ENCODE data around the gene MPPED1.

Gene MPPED1

GRCh38 chr22:43476751-43477725 lies 65.2 kb downstream of the MPPED1 start:
- DNase-seq (ENCODE audit: low read depth in 2 of 2) = no peak

- DNase-seq (ENCODE audit: low read depth in 2 of 2) = no peak
These were observed 66.2 kb downstream of the MPPED1 start for GRCh38 chr22:43477966-43478365.

GRCh38 chr22:43478621-43479300 lies 66.9 kb downstream of the MPPED1 start:
- DNase-seq (ENCODE audit: low read depth in 2 of 2) = no peak

DNA sequence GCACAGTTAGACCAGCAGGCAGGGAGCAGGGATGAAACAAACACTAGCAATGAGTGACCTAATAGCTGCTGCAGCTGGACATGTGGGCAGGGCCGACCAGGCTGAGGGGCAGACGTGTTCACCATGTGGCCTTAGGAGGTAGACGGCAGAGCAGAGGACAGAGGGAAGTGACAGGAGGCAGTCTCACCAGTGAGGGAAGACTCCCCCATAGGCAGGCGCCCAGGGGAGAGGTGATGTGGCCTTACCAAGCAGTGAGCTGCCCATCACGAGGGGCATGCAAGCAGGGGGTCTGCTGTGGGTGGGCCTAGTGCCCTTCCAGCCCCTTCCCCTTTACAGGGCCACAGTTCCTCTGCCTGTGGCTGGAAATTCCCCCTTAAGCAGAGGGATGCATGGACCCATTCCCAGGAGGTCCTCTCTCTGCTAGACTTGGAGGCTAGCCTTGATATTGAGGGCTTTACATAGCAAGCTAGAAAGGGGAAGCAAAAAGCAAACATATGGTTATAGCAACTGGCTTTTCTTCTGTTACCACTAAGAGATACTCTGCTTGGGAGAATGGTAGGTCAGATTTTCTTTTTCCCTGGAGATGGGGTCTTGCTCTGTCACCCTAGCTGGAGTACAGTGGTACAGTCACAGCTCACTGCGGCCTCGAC lies 67.6 kb downstream of the MPPED1 start:
- no peak for DNase-seq (ENCODE audit: low read depth in 2 of 2)

- no peak for DNase-seq (ENCODE audit: low read depth in 2 of 2)
These were observed 68.1 kb downstream of the MPPED1 start for GRCh38 chr22:43479962-43480361.

DNA sequence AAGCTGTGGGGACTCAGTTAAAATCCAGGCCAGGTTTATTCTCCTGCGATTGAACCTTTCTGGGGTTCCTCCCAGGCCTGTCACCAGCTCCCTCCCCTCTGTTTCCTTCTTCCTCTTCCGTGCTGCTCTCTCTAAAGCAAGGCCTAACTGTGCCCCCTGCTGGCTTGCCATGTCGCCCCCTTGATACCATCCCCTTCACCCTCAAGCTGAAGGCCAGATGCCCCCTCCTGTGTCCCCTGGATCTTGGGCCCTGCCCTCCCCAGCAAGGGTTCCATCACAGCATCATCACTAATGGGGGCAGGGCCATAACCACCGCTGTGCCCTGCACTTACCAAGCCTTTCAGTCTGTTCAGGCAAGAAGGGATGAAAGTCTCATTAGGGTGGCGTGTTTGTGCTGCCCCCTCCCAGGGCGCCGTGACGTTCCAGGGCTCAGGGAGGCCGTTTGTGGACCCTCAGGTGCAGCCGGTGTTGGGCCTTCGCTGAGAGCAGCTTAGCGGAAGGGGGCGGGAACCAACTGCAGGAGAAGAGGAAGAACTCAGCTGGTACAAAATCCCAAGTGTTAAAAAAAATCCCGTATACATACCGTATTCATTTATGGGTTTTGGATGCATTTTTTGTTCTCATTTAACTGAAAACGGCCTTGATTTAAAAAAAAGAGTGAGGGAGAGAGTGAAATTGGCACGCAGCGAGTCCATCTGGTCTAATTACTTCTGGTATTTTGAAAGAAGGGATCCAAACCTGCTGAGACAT lies 69.9 kb downstream of the MPPED1 start:
- DNase-seq (ENCODE audit: low read depth in 2 of 2) = no peak

DNA sequence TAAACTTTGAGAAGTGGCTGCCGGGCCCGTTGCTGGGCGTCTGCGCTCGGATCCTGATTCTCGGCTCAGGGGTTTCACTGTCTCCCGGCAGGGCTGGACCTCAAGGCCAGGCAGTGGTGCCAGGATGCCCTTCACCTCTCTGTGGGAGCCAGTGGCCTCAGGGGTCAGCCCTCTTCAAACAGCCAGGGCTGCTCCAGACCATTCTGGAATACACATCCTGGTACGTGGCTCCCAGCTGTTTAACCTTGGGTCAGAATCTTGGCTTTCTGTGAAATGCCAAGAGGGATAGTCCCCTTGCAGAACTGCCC lies 70.5 kb downstream of the MPPED1 start:
- DNase-seq (ENCODE audit: low read depth in 2 of 2) = no peak

- DNase-seq (ENCODE audit: low read depth in 2 of 2) = no peak
These were observed 71.5 kb downstream of the MPPED1 start for GRCh38 chr22:43483266-43483665.

GRCh38 chr22:43483669-43484068 lies 71.9 kb downstream of the MPPED1 start:
- no peak for DNase-seq (ENCODE audit: low read depth in 2 of 2)

- no peak for DNase-seq (ENCODE audit: low read depth in 2 of 2)
These were observed 72.4 kb downstream of the MPPED1 start for GRCh38 chr22:43484227-43484626.

DNA sequence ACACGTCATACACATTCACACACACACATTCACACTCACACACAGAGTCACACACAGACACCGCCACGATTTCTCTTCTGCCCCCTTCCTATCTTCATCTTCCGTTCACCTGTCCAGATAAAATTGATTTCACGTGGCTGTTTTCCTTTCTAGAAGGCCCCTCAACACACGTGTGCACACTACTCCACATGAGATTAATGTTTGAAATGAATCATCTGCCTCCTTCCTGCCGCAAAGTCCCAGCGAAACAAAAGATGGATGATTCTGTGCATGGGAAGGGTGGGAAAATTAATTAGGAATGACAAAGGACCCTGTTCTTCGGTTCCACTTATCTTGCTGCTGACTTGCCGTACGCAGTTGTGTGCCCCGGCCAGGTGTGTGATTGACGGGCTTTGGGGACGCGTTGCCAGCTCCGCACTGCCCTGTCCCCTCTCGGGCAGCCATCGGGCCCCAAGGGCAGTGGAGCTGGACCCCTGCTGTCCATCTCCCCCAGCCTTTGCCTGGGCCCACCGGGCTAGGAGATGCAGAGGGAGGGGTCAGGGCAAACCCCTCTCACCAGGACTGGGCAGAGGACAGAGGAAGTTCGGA lies 73.8 kb downstream of the MPPED1 start:
- DNase-seq (ENCODE audit: low read depth in 2 of 2) = no peak

GRCh38 chr22:43487311-43488030 lies 75.7 kb downstream of the MPPED1 start:
- DNase-seq (ENCODE audit: low read depth in 2 of 2) = no peak

- no peak for DNase-seq (ENCODE audit: low read depth in 2 of 2)
These were observed 76.4 kb downstream of the MPPED1 start for GRCh38 chr22:43488031-43488866.

DNA sequence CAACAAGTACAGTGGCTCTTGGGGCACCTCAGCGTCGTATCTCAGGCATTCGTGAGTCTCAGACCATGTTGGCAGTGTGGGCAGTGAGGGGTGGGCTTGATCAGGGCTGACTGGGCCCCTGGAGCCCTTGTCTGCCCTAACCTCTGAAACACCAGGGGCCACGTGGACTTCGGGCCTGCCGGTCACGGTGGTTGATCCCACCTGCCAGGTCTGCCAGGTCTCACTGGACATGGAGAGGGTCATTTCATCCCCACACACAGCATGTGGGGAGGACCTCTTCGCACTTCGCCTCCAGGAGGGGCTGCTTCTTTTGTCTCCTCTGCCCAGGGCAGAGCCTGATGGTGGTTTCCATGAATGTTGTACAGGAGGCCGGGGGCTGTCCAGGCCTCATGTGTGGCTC lies 77.1 kb downstream of the MPPED1 start:
- DNase-seq (ENCODE audit: low read depth in 2 of 2) = no peak

GRCh38 chr22:43490311-43490710 lies 78.5 kb downstream of the MPPED1 start:
- no peak for DNase-seq (ENCODE audit: low read depth in 2 of 2)

- no peak for DNase-seq (ENCODE audit: low read depth in 2 of 2)
These were observed 79.4 kb downstream of the MPPED1 start for GRCh38 chr22:43491177-43491576.

GRCh38 chr22:43491737-43492136 lies 79.9 kb downstream of the MPPED1 start:
- DNase-seq (ENCODE audit: low read depth in 2 of 2) = no peak

DNA sequence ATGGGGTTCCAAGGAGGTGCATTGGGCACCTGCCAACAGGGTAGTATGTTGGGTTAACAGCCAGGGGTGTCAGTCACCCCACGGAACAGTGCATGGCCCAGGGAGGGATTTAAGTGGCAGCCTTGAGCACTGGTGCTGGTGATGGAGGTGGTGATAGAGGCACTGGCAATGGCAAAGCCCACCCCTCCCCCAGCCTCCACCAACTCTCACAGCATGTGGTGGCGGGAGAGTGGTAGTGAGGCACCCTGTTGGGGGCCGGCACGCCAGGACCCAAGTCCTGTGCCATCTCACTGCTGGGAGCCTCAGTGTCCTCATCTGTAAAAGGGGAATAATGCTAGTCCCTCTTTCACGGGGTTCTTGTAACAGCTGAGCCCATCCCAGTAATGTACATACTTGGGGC lies 81.5 kb downstream of the MPPED1 start:
- DNase-seq (ENCODE audit: low read depth in 2 of 2) = no peak

DNA sequence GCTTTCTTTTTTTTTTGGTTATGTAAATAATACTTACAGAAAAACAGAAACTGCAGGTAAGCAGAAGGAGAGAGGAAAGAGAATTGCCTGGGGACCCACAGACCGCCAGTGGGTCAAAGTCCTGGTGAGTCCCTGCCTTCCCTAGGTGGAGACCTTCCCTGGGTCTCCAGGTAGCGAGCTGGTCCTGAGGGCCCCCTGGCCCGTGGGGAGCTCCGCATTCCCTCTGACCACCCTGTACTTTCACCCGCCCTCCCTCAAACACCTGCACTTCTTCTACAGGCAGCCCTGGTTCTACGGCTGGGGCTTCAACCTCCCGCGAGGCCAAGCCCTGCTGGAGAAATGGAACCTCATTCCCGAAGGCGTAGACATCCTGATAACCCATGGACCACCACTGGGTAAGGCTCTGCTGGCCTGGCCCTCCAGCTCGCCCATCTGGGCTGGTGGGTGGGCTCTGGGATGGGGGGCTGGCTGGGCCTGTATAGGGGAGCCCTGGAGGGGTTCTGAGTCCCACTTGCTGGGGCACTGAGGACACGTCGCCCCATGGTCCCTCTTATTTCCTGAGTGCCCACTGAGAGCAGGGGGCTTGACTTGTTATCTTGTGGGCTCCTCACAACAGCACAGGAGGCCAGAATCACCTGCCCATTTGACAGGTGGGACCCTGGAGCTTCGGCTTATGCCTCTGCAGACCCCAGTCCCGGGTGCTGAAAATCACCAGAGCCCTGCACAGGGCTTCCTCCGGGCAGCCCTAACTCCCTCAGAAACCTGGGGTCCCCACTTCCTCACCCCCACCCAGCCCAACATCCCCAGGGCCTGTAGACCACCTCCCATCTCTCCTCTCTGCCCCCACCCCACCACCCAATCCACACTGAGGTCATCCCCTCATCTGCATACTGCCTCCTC lies 86.4 kb downstream of the MPPED1 start:
- DNase-seq (ENCODE audit: low read depth in 2 of 2) = no peak

Measured in stimulated activated CD8-positive, alpha-beta memory T cell treated with anti-CD3 and anti-CD28 coated beads, Interleukin-2, amount 100 ng/mL, for 1 hour (primary cell).